MM.1S (cell line): ENCODE data around the gene SMARCAD1.
"Not testable (repeated sequence)": the region's sequence is repeated elsewhere in the genome, so short reads cannot be mapped to it uniquely, and the experiment has no call there.

ENCODE experiments used
- DNase-seq: peaks from one replicate; pipeline ENCODE4 v3.0.0-alpha.2; 2015
- H2AFZ ChIP-seq: fragments of 300-600 bp; sonication (generic); 2 replicates; pipeline ENCODE4 v1.6.0; 2016; ENCODE audit warnings: antibody characterized with exemption, low read length
- H3F3A ChIP-seq: fragments of 300-600 bp; sonication (generic); 2 replicates; pipeline ENCODE4 v1.6.1; 2016; ENCODE audit warnings: mild to moderate bottlenecking, antibody characterized with exemption, low read length, moderate library complexity, mixed read lengths; ENCODE audit not compliant: insufficient read depth
- H3K27ac ChIP-seq: fragments of 300-600 bp; sonication (generic); 2 replicates; pipeline ENCODE4 v1.5.1; 2016; ENCODE audit warnings: mild to moderate bottlenecking, low read length
- H3K27me3 ChIP-seq: fragments of 300-600 bp; sonication (generic); replicated peaks from 2 replicates; pipeline ENCODE4 v1.6.0; 2016; ENCODE audit warnings: low read length; ENCODE audit not compliant: insufficient read depth
- H3K36me3 ChIP-seq: fragments of 300-600 bp; sonication (generic); replicated peaks from 2 replicates; pipeline ENCODE4 v1.6.1; 2016; ENCODE audit warnings: mild to moderate bottlenecking, low read length, mixed read lengths; ENCODE audit not compliant: insufficient read depth
- H3K4me1 ChIP-seq: fragments of 300-600 bp; sonication (generic); 2 replicates; pipeline ENCODE4 v1.6.1; 2016; ENCODE audit warnings: low read length, mixed read lengths
- H3K4me2 ChIP-seq: fragments of 300-600 bp; sonication (generic); 2 replicates; pipeline ENCODE4 v1.6.0; 2016; ENCODE audit warnings: low read depth, low read length
- H3K4me3 ChIP-seq: fragments of 300-600 bp; sonication (generic); 2 replicates; pipeline ENCODE4 v1.5.1; 2016; ENCODE audit warnings: low read length, mixed read lengths
- H3K79me2 ChIP-seq: fragments of 300-600 bp; sonication (generic); 2 replicates; pipeline ENCODE4 v1.6.1; 2016; ENCODE audit warnings: mixed run types, low read length, mixed read lengths
- H3K9ac ChIP-seq: fragments of 300-600 bp; sonication (generic); 2 replicates; pipeline ENCODE4 v1.6.1; 2016; ENCODE audit warnings: low read length, mixed read lengths
- H3K9me2 ChIP-seq: fragments of 300-600 bp; sonication (generic); replicated peaks from 2 replicates; pipeline ENCODE4 v1.6.1; 2016; ENCODE audit warnings: mild to moderate bottlenecking, low read length, mixed read lengths; ENCODE audit not compliant: insufficient read depth
- H3K9me3 ChIP-seq: fragments of 300-600 bp; sonication (generic); replicated peaks from 2 replicates; pipeline ENCODE4 v1.6.1; 2016; ENCODE audit warnings: mild to moderate bottlenecking, low read length, mixed read lengths; ENCODE audit not compliant: insufficient read depth
- H4K20me1 ChIP-seq: fragments of 300-600 bp; sonication (generic); 2 replicates; pipeline ENCODE4 v1.6.1; 2016; ENCODE audit warnings: mild to moderate bottlenecking, low read length, moderate library complexity, mixed read lengths; ENCODE audit not compliant: insufficient read depth
- EZH2 ChIP-seq: fragments of 300-600 bp; sonication (generic); optimal IDR thresholded peaks from 2 replicates; pipeline ENCODE3; 2017; ENCODE audit warnings: low read depth, mild to moderate bottlenecking, antibody characterized with exemption, low read length, mixed read lengths
- EZH2phosphoT487 ChIP-seq: fragments of 300-600 bp; sonication (generic); IDR thresholded peaks from 2 replicates; pipeline ENCODE4 v1.6.1; 2018; ENCODE audit warnings: antibody characterized with exemption, low read length
- TF ChIP-seq, protein P1 (sequence below): fragments of 300-600 bp; sonication (generic); IDR thresholded peaks from 2 replicates; pipeline ENCODE4 v1.5.1; 2016; ENCODE audit warnings: antibody characterized with exemption, low read length, mixed read lengths

The SMARCAD1 gene

GRCh38 chr4:94333866-94334265 is 126.2 kb downstream of the SMARCAD1 start:
- Histone ChIP-seq H3K4me2 (no peak overlapping the region), H3K4me1 (no peaks in the 10 kb centered on the region), H3K27me3 (no peaks in the 10 kb centered on the region), H3K9me2 (no peaks in the 10 kb centered on the region), H3K9me3 (no peaks in the 10 kb centered on the region), H3K27ac (no peak overlapping the region), H2AFZ (no peak overlapping the region), H3K79me2 (no peaks in the 10 kb centered on the region), H4K20me1 (no peaks in the 10 kb centered on the region), H3K4me3 (no peak overlapping the region), H3F3A (no peaks in the 10 kb centered on the region), H3K9ac (no peak overlapping the region), H3K36me3 (no peaks in the 10 kb centered on the region)
- DNase-seq: no peak
- no peak for TF ChIP-seq EZH2phosphoT487
- TF ChIP-seq EZH2: no peak
- TF ChIP-seq, protein P1, sequence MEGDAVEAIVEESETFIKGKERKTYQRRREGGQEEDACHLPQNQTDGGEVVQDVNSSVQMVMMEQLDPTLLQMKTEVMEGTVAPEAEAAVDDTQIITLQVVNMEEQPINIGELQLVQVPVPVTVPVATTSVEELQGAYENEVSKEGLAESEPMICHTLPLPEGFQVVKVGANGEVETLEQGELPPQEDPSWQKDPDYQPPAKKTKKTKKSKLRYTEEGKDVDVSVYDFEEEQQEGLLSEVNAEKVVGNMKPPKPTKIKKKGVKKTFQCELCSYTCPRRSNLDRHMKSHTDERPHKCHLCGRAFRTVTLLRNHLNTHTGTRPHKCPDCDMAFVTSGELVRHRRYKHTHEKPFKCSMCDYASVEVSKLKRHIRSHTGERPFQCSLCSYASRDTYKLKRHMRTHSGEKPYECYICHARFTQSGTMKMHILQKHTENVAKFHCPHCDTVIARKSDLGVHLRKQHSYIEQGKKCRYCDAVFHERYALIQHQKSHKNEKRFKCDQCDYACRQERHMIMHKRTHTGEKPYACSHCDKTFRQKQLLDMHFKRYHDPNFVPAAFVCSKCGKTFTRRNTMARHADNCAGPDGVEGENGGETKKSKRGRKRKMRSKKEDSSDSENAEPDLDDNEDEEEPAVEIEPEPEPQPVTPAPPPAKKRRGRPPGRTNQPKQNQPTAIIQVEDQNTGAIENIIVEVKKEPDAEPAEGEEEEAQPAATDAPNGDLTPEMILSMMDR: no peak

DNA sequence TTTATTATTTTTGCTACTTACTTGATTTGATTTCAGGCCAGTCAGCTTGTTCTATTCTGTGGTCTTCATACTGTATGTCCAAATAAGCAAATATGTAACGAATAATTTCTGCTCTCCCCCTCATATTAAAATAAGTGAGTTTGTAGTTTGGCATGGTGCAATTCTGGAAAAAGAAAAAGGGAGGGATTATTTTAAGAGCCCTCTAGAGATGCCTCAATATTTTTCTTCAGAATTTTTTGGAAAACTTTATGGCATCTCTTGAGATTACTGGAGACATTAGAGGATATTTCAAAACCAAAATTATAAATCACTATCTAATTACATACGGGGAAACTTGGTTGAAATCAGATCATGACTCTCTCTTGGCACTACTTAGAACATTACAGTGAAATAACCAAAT is 126.8 kb downstream of the SMARCAD1 start:
- no peaks in the 10 kb centered on the region for H3F3A ChIP-seq
- no peak overlapping the region for H3K4me2 ChIP-seq

GRCh38 chr4:94334962-94335361 is 127.3 kb downstream of the SMARCAD1 start:
- Histone ChIP-seq H3K9me2 (no peaks in the 10 kb centered on the region), H3K4me3 (no peak overlapping the region), H3K9me3 (no peaks in the 10 kb centered on the region), H3K27ac (no peak overlapping the region), H3K79me2 (no peaks in the 10 kb centered on the region), H3K36me3 (no peaks in the 10 kb centered on the region), H3F3A (no peaks in the 10 kb centered on the region), H2AFZ (no peak overlapping the region), H3K4me1 (no peaks in the 10 kb centered on the region), H3K4me2 (no peak overlapping the region), H4K20me1 (no peaks in the 10 kb centered on the region), H3K27me3 (no peaks in the 10 kb centered on the region), H3K9ac (no peak overlapping the region)
- TF ChIP-seq EZH2 (no peak), EZH2phosphoT487 (no peak)
- TF ChIP-seq, protein P1: no peak
- no peak for DNase-seq

More for the DNA sequence above, 126.8 kb downstream of the SMARCAD1 start:
- H3K4me3 ChIP-seq: no peak overlapping the region
- no peaks in the 10 kb centered on the region for H4K20me1 ChIP-seq
- no peaks in the 10 kb centered on the region for H3K27me3 ChIP-seq
- no peak overlapping the region for H3K27ac ChIP-seq
- no peak overlapping the region for H2AFZ ChIP-seq
- no peak overlapping the region for H3K9ac ChIP-seq
- H3K4me1 ChIP-seq: no peaks in the 10 kb centered on the region
- H3K36me3 ChIP-seq: no peaks in the 10 kb centered on the region
- no peaks in the 10 kb centered on the region for H3K9me3 ChIP-seq
- no peak for TF ChIP-seq EZH2
- no peak for TF ChIP-seq EZH2phosphoT487
- TF ChIP-seq, protein P1: no peak
- DNase-seq: no peak
- no peaks in the 10 kb centered on the region for H3K9me2 ChIP-seq
- H3K79me2 ChIP-seq: no peaks in the 10 kb centered on the region

DNA sequence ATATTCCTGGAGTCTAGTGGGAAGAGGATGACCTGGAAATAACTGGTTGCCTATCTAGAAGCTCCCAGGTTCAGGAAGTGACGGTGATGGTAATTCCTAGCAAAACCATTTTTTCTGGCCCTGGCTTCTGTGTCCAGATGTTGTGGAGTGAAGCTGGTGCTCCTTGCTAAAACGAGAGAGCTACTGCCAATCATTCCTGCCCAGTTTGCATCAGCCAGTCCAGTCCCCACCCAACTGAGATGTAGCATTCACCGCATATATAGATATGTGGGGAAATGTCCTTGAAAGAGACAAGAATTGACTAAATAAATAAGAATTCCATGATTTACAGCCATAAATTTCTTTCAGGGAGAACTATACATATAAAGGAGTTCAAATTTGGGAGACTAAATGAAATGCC is 128.6 kb downstream of the SMARCAD1 start:
- Histone ChIP-seq H3K4me1 (no peaks in the 10 kb centered on the region), H3K27me3 (no peaks in the 10 kb centered on the region), H3K79me2 (no peaks in the 10 kb centered on the region), H3K4me2 (no peak overlapping the region), H3K9me3 (no peaks in the 10 kb centered on the region), H3K36me3 (no peaks in the 10 kb centered on the region), H3F3A (no peaks in the 10 kb centered on the region), H3K4me3 (no peak overlapping the region), H4K20me1 (no peaks in the 10 kb centered on the region), H3K27ac (no peak overlapping the region), H2AFZ (no peak overlapping the region), H3K9ac (no peak overlapping the region), H3K9me2 (no peaks in the 10 kb centered on the region)
- TF ChIP-seq EZH2: no peak
- TF ChIP-seq EZH2phosphoT487: no peak
- TF ChIP-seq, protein P1: no peak
- no peak for DNase-seq

- not testable (repeated sequence) for DNase-seq, H3K9ac ChIP-seq, H3K36me3 ChIP-seq, H3K4me2 ChIP-seq, H2AFZ ChIP-seq, H3K27me3 ChIP-seq, H4K20me1 ChIP-seq, H3F3A ChIP-seq, H3K9me2 ChIP-seq, H3K4me3 ChIP-seq, H3K9me3 ChIP-seq, H3K4me1 ChIP-seq, H3K27ac ChIP-seq, H3K79me2 ChIP-seq
These were observed 129.1 kb downstream of the SMARCAD1 start for GRCh38 chr4:94336791-94337190.
